ENCODE data around the gene ATP5PF. TPM values are rescaled to one million over a fixed set of nuclear protein-coding genes. Genes with fewer than 3 reads are reported as not detected.

ATP5PF gene
- total RNA-seq, 2 experiments from 2014 or later: 154 to 159 TPM

DNA sequence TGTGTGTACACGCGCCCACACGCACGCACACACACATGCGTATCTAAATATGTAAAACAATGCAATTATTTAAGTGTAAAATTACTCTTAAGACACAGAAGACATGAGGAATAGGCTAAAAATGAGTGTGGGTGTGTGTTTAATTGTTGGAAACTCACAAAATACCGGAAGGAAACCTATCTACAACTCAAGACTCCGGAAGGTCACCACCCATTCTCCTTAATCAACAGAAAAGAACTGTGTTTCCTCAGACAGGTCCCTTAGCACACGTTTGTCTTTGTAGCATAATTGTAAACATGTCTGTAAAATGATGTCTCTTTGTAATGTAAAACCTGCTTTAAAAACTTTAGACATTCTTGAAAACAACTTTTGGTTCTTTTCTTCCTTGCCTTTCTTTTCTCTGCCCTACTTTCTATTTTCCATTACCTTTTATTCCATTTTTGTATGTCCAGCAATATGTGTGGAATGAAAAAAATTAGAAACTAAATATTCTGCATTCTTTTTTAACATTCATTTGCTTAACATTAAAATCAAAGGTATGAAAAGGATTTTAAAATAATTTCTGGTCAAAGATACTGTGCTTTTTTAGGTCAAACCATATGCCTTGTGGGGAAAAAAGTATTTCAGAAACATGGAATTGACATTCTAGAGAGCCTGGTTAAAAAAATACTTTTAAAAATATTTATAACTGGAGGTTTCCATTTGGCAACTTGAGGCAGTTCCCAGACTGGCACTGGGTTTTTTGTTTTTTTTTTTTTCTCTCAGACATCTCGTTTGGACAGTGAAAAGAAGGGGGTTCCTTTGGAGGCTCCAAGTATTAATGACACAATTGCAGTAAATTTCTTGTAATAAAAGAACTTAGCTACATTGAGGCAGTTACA lies 46.2 kb downstream of the ATP5PF start:
- no peak overlapping the region for H3K27ac Mint-ChIP-seq
- H3K36me3 Mint-ChIP-seq (ENCODE audit: low read depth): no peaks in the 10 kb centered on the region
- H3K27me3 Mint-ChIP-seq: peaks cover 2% of the 10 kb centered on the region
- no peaks in the 10 kb centered on the region for H3K9me3 Mint-ChIP-seq
- intact Hi-C loops (cut with micrococcal nuclease): no loop called here
- POLR2A ChIA-PET: no interaction called here
- H3K4me3 Mint-ChIP-seq: no peak overlapping the region
- TF ChIP-seq, protein P1, sequence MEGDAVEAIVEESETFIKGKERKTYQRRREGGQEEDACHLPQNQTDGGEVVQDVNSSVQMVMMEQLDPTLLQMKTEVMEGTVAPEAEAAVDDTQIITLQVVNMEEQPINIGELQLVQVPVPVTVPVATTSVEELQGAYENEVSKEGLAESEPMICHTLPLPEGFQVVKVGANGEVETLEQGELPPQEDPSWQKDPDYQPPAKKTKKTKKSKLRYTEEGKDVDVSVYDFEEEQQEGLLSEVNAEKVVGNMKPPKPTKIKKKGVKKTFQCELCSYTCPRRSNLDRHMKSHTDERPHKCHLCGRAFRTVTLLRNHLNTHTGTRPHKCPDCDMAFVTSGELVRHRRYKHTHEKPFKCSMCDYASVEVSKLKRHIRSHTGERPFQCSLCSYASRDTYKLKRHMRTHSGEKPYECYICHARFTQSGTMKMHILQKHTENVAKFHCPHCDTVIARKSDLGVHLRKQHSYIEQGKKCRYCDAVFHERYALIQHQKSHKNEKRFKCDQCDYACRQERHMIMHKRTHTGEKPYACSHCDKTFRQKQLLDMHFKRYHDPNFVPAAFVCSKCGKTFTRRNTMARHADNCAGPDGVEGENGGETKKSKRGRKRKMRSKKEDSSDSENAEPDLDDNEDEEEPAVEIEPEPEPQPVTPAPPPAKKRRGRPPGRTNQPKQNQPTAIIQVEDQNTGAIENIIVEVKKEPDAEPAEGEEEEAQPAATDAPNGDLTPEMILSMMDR (IDR thresholded peaks at IDR 0.05): no peak
- no peaks in the 10 kb centered on the region for H3K4me1 Mint-ChIP-seq (ENCODE audit: low read depth)
- CTCF ChIA-PET: interaction anchor here (0.6 kb wide), 1 partner anchor 11 kb away, joined by 3 read pairs; no protein-coding TSS in a partner anchor
- ATAC-seq: no peak
- no peak for DNase-seq

GRCh38 chr21:25687787-25688186 lies 46.9 kb downstream of the ATP5PF start:
- DNase-seq: no peak
- ChIA-PET POLR2A (no interaction called here), CTCF (no interaction called here)
- ATAC-seq: no peak
- TF ChIP-seq, protein P1 (IDR thresholded peaks at IDR 0.05): no peak
- Mint-ChIP-seq H3K36me3 (ENCODE audit: low read depth) (no peaks in the 10 kb centered on the region), H3K4me1 (ENCODE audit: low read depth) (no peaks in the 10 kb centered on the region), H3K4me3 (no peak overlapping the region), H3K9me3 (no peaks in the 10 kb centered on the region), H3K27ac (no peak overlapping the region), H3K27me3 (peaks cover 2% of the 10 kb centered on the region)
- intact Hi-C loops (cut with micrococcal nuclease): no loop called here

DNA sequence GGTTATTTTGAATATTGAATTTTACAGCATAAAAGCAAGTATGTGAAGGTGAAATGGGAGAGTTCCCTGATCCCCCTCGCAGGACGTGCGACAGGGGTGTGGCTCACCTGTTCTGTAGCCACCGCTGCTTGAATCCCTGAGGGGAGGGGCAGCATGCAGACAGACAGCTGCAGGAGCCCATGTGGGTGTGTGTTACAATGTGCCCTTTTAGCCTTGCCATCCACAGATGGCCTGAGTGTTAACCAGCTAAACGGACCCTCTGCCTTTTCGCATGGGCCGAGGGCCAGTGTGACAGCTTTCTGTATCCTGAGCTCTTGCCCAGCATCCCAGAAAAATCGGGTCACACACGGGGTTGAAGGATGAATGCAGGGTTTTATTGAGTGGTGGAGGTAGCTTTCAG lies 52.3 kb downstream of the ATP5PF start:
- TF ChIP-seq, protein P1 (IDR thresholded peaks at IDR 0.05): no peak
- intact Hi-C loops (cut with micrococcal nuclease): no loop called here
- no peak for ATAC-seq
- Mint-ChIP-seq H3K27me3 (peaks cover 2% of the 10 kb centered on the region), H3K36me3 (ENCODE audit: low read depth) (no peaks in the 10 kb centered on the region), H3K4me3 (no peak overlapping the region), H3K9me3 (no peaks in the 10 kb centered on the region), H3K27ac (no peak overlapping the region), H3K4me1 (ENCODE audit: low read depth) (no peaks in the 10 kb centered on the region)
- POLR2A ChIA-PET: no interaction called here
- CTCF ChIA-PET: interaction anchor here (1.4 kb wide), 1 partner anchor 19 kb away, joined by 5 read pairs; no protein-coding TSS in a partner anchor
- DNase-seq: no peak

GRCh38 chr21:25676451-25676850 lies 58.3 kb downstream of the ATP5PF start:
- ATAC-seq (no peak), DNase-seq (no peak)
- ChIA-PET CTCF (interaction anchor here (1.1 kb wide), 1 partner anchor 68 kb away, joined by 4 read pairs; no protein-coding TSS in a partner anchor), POLR2A (no interaction called here)
- TF ChIP-seq, protein P1 (IDR thresholded peaks at IDR 0.05): no peak
- H3K4me1 Mint-ChIP-seq (ENCODE audit: low read depth): no peaks in the 10 kb centered on the region
- H3K27me3 Mint-ChIP-seq: peaks cover 2% of the 10 kb centered on the region
- intact Hi-C loops (cut with micrococcal nuclease): no loop called here
- H3K27ac Mint-ChIP-seq: no peak overlapping the region
- no peak overlapping the region for H3K4me3 Mint-ChIP-seq
- no peaks in the 10 kb centered on the region for H3K9me3 Mint-ChIP-seq
- H3K36me3 Mint-ChIP-seq (ENCODE audit: low read depth): no peaks in the 10 kb centered on the region

Other genes with a start within 250 kb of the ATP5PF start
- gene MRPL39, start 127.4 kb downstream of the ATP5PF start, total RNA-seq: 10 to 100 TPM; 67.1 to 71.0 TPM
- gene JAM2, start 95.6 kb downstream of the ATP5PF start, total RNA-seq: 1 to 10 TPM; 1.5 TPM
- gene GABPA, start 68 bp upstream of the ATP5PF start, total RNA-seq: 10 to 100 TPM; 21.8 to 24.9 TPM

Data from activated CD8-positive, alpha-beta T cell treated with anti-CD3 and anti-CD28 coated beads for 36 hours (primary cell).